ENCODE measurements around the gene TSSC4.
"Not testable (repeated sequence)": the region's sequence is repeated elsewhere in the genome, so short reads cannot be mapped to it uniquely, and the experiment has no call there.

TSSC4 gene

DNA sequence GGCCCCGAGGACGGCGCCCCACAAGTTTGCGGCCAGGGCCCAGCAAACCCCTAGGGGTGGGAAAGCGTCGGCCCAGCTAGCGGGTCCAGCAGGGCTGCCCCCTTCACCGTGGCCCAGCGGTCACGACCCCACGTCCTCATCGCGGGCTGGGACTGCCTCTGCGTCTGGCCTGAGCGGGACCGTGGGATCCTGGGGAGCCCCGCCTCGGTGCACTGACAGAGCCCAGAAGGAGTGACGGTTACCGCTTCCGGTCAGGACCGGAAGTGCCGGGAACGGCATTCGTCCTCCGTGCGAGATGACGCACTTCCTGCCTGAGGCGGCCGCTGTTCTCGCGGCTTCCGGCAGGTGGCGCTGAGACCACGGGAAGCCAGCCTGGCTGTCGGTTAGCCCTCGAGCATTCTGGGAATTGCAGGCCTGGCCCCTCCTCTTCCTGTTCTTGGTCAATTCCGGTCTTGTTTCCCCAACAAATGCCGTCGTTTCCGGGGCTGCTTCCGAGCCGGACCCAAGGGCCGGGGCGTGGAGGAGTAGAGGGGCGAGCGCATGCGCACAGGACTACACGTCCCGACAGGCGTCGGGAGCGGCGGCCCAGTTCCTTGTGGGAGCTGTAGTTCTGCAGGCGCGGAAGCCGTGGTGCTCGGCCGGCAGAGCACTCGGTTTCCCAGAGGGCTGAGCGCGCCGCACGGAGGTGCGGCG, at the start of gene TSSC4:
Gene TSSC4, plus strand, starts transcription at position 682 of the 693 bp plus-strand sequence. CDS start 1,884 bp downstream, outside the sequence.
- peak within 1 kb of the TSS; percentile 40 for H2AFZ ChIP-seq (ENCODE audit: low read length, unreplicated experiment)
- H3K4me3 ChIP-seq (ENCODE audit: low read depth, low read length) = peak within 1 kb of the TSS; percentile 98
- peaks cover 19% of the 10 kb centered on the region for H3K4me1 ChIP-seq (ENCODE audit: control insufficient read depth, insufficient read depth, low read length, unreplicated experiment)
- H3K79me2 ChIP-seq (ENCODE audit: control insufficient read depth, insufficient read depth, low read length, unreplicated experiment) = peaks cover 20% of the 10 kb centered on the region
- no peaks in the 10 kb centered on the region for H3K27me3 ChIP-seq (ENCODE audit: insufficient read depth, low read length)
- H3K27ac ChIP-seq (ENCODE audit: low read depth, low read length) = peak within 1 kb of the TSS; percentile 94
- H3K36me3 ChIP-seq (ENCODE audit: insufficient read depth, low read length) = 0 out of 2 replicates have a peak, but pooled peaks cover 5% of the 10 kb centered on the region

DNA sequence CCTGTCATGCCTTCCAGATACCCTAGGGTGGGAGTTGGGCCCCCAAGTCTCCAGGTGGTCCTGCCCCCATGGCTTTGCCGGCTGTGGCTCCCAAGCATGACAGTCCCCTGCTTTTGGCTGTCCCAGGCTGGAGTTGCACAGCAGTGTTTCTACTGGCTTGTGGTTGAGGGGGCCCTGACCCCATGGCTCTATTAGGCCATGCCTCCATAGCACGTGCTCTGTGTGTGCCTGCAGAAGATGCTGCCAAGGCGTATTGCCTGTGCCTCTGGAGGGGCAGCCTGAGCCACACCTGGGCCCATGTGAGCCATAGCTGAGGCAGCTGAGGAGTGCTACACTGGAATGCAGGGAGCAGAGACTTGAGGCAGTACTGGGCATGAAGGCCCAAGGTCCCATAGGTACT, 48.8 kb upstream of the TSSC4 start:
- H3K27me3 ChIP-seq (ENCODE audit: insufficient read depth, low read length) = peaks cover 23% of the 10 kb centered on the region; the same call in 1 of the 2 replicates
- H3K36me3 ChIP-seq (ENCODE audit: insufficient read depth, low read length) = no peaks in the 10 kb centered on the region
- H3K27ac ChIP-seq (ENCODE audit: low read depth, low read length) = no peak overlapping the region

DNA sequence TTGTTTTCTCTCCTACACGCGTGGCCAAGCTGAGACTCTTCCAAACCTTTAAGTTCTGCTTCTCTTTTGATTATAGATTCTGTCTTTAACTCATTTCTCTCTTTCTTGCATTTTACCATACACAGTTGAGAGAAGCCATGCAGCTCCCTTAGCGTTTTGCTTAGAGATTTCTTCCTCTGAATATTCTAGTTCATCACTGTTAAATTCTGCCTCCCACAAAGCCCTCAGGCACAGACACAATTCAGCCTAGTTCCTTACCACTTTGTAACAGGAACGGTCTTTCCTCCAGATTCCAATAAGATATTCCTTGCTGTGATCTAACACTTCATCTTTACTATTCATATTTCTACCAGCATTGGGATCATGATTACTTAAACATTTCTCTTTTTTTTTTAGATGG, 48.1 kb upstream of the TSSC4 start:
- no peak overlapping the region for H2AFZ ChIP-seq (ENCODE audit: low read length, unreplicated experiment)
- H3K4me1 ChIP-seq (ENCODE audit: control insufficient read depth, insufficient read depth, low read length, unreplicated experiment) = peaks cover 10% of the 10 kb centered on the region
- no peak overlapping the region for H3K4me3 ChIP-seq (ENCODE audit: low read depth, low read length)
- H3K27ac ChIP-seq (ENCODE audit: low read depth, low read length) = no peak overlapping the region
- H3K27me3 ChIP-seq (ENCODE audit: insufficient read depth, low read length) = peaks cover 23% of the 10 kb centered on the region; the same call in 1 of the 2 replicates
- no peaks in the 10 kb centered on the region for H3K36me3 ChIP-seq (ENCODE audit: insufficient read depth, low read length)
- H3K79me2 ChIP-seq (ENCODE audit: control insufficient read depth, insufficient read depth, low read length, unreplicated experiment) = no peaks in the 10 kb centered on the region

More for the DNA sequence above, 48.8 kb upstream of the TSSC4 start:
- no peak overlapping the region for H2AFZ ChIP-seq (ENCODE audit: low read length, unreplicated experiment)
- H3K79me2 ChIP-seq (ENCODE audit: control insufficient read depth, insufficient read depth, low read length, unreplicated experiment) = no peaks in the 10 kb centered on the region
- H3K4me3 ChIP-seq (ENCODE audit: low read depth, low read length) = no peak overlapping the region
- peaks cover 10% of the 10 kb centered on the region for H3K4me1 ChIP-seq (ENCODE audit: control insufficient read depth, insufficient read depth, low read length, unreplicated experiment)

DNA sequence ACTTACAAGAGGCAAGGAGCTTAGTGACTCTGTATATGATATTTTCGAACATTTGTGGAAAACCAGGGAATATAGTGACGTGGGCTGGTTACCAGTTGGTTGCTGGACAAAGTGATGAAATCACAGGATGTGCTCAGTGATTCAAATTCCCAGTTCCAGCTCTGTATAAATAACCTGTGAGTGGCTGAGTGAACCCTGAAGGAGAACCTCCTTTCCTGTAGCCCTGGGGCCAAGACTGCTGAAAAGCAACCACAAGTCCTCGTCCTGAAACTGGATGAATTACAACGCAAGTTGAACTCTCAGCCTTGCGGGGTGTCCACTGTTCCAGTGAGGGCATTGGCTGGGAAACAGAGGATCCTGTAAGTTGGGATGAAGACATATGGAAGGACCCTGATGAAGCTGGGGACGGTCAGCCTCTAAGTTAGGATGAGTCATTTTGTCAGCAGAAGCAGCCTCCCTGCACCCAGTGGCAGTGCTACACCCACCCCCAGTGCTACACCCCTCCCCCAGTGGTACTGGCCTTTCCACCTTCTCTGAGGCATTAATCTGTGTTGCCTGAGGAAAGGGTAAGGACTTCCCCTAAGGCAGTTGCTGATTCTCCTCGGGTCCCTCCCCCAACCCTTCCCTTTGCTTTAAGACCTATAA, 45.4 kb upstream of the TSSC4 start:
- no peaks in the 10 kb centered on the region for H3K36me3 ChIP-seq (ENCODE audit: insufficient read depth, low read length)
- no peak overlapping the region for H2AFZ ChIP-seq (ENCODE audit: low read length, unreplicated experiment)
- no peak overlapping the region for H3K27ac ChIP-seq (ENCODE audit: low read depth, low read length)

DNA sequence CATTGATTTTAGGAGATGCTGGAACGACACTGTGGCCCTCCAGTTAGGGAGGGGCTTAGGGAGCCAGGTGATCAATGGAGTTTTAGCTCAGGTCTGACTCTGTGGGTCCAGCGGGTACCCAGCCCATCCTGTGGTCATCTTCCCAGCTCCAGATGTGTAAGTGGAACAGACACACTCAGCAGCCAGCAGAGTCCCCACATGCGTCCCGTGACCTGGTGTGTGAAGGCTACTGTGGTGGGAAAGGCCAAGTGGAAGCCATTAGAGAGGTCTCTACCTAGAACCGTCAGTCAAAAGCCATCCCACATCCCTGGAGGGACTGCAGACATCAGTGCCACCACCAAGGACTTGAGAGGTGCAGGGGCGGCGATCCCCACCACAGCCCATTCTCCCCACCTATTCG, 43.3 kb upstream of the TSSC4 start:
- H3K27me3 ChIP-seq (ENCODE audit: insufficient read depth, low read length) = 0 out of 2 replicates have a peak, but pooled peaks cover 4% of the 10 kb centered on the region
- no peak overlapping the region for H3K27ac ChIP-seq (ENCODE audit: low read depth, low read length)
- no peak overlapping the region for H3K4me3 ChIP-seq (ENCODE audit: low read depth, low read length)
- peaks cover 10% of the 10 kb centered on the region for H3K4me1 ChIP-seq (ENCODE audit: control insufficient read depth, insufficient read depth, low read length, unreplicated experiment)
- no peaks in the 10 kb centered on the region for H3K36me3 ChIP-seq (ENCODE audit: insufficient read depth, low read length)
- H2AFZ ChIP-seq (ENCODE audit: low read length, unreplicated experiment) = no peak overlapping the region
- H3K79me2 ChIP-seq (ENCODE audit: control insufficient read depth, insufficient read depth, low read length, unreplicated experiment) = no peaks in the 10 kb centered on the region

More for the DNA sequence above, 45.4 kb upstream of the TSSC4 start:
- peaks cover 10% of the 10 kb centered on the region for H3K4me1 ChIP-seq (ENCODE audit: control insufficient read depth, insufficient read depth, low read length, unreplicated experiment)
- H3K79me2 ChIP-seq (ENCODE audit: control insufficient read depth, insufficient read depth, low read length, unreplicated experiment) = no peaks in the 10 kb centered on the region
- H3K27me3 ChIP-seq (ENCODE audit: insufficient read depth, low read length) = peaks cover 22% of the 10 kb centered on the region; the same call in 1 of the 2 replicates
- no peak overlapping the region for H3K4me3 ChIP-seq (ENCODE audit: low read depth, low read length)

DNA sequence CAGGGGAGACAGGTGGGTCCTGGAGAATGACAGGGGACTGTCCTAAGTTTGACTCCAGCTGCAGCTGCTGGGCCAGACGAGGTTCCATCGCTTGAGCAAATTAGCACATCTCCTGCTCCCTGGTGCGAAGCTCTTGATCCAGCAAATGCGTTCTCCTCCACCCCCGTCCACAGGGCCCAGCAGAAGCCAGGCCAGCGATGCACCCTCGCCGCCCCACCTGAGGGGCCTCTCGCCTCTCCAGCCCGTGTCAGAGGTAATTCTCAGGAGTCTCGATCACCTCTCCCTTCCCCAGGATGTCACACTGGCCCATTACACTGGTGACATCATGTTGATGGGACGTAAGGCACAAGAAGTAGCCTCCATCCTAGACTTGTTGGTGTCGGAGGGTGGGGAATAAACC, 42.9 kb upstream of the TSSC4 start:
- not testable (repeated sequence) for H3K4me3 ChIP-seq (ENCODE audit: low read depth, low read length); H3K79me2 ChIP-seq (ENCODE audit: control insufficient read depth, insufficient read depth, low read length, unreplicated experiment); H2AFZ ChIP-seq (ENCODE audit: low read length, unreplicated experiment); H3K27me3 ChIP-seq (ENCODE audit: insufficient read depth, low read length); H3K36me3 ChIP-seq (ENCODE audit: insufficient read depth, low read length); H3K27ac ChIP-seq (ENCODE audit: low read depth, low read length)
- peaks cover 10% of the 10 kb centered on the region for H3K4me1 ChIP-seq (ENCODE audit: control insufficient read depth, insufficient read depth, low read length, unreplicated experiment)

DNA sequence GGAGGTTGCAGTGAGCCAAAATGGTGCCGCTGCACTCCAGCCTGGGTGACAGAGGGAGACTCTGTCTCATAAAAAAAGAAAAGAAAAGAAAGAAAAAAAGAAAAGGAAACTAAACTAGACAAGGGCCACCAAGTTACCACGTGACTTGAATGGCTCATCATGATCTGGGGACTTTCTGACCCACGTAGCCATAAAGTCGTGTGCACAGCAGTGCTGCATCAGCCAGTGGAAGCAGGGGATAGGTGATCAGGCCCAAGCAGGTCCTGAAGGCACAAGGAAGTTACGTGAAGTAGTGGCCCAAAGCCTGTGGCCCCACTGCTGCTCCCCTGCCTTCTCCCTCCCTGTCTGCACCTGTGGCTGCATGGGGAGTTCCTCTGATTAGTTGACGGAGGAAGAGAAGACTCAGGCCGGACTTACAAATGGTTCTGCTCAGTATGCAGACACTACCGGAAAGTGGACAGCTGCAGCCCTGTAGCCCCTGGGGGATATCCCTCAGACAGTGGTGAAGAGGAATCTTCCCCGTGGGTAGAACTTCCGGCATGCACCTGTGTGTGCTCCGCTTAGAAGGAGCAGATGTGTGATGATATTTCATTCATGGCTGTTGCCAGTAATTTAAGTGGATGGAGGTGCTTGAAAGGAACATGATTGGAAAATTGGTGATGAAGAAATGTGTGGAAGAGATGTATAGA, 41.7 kb upstream of the TSSC4 start:
- Histone ChIP-seq H2AFZ (ENCODE audit: low read length, unreplicated experiment) (no peak overlapping the region), H3K79me2 (ENCODE audit: control insufficient read depth, insufficient read depth, low read length, unreplicated experiment) (no peaks in the 10 kb centered on the region), H3K27me3 (ENCODE audit: insufficient read depth, low read length) (no peaks in the 10 kb centered on the region), H3K27ac (ENCODE audit: low read depth, low read length) (no peak overlapping the region), H3K4me3 (ENCODE audit: low read depth, low read length) (no peak overlapping the region), H3K4me1 (ENCODE audit: control insufficient read depth, insufficient read depth, low read length, unreplicated experiment) (peaks cover 10% of the 10 kb centered on the region), H3K36me3 (ENCODE audit: insufficient read depth, low read length) (no peaks in the 10 kb centered on the region)

DNA sequence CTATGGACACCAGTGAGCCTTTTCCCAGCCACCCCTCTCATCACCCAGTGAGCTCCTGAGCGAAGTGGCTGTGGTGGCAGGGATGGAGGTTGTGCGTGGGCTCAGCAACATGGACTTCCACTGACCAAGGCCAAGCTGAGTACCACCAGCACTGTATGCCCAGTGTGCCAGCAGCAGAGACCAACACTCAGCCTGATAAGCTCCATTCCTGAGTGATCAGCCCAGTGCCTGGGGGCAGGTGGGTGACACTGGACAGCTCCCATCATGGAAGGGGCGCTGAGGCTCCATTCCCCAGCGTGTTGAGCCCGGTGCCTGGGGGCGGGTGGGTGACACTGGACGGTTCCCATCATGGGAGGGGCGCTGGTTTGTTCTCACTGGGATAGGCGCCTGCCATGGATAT, 41.0 kb upstream of the TSSC4 start:
- no peak overlapping the region for H2AFZ ChIP-seq (ENCODE audit: low read length, unreplicated experiment)
- H3K27me3 ChIP-seq (ENCODE audit: insufficient read depth, low read length) = no peaks in the 10 kb centered on the region
- no peaks in the 10 kb centered on the region for H3K36me3 ChIP-seq (ENCODE audit: insufficient read depth, low read length)
- H3K27ac ChIP-seq (ENCODE audit: low read depth, low read length) = no peak overlapping the region
- no peaks in the 10 kb centered on the region for H3K79me2 ChIP-seq (ENCODE audit: control insufficient read depth, insufficient read depth, low read length, unreplicated experiment)
- no peak overlapping the region for H3K4me3 ChIP-seq (ENCODE audit: low read depth, low read length)
- H3K4me1 ChIP-seq (ENCODE audit: control insufficient read depth, insufficient read depth, low read length, unreplicated experiment) = peaks cover 10% of the 10 kb centered on the region

DNA sequence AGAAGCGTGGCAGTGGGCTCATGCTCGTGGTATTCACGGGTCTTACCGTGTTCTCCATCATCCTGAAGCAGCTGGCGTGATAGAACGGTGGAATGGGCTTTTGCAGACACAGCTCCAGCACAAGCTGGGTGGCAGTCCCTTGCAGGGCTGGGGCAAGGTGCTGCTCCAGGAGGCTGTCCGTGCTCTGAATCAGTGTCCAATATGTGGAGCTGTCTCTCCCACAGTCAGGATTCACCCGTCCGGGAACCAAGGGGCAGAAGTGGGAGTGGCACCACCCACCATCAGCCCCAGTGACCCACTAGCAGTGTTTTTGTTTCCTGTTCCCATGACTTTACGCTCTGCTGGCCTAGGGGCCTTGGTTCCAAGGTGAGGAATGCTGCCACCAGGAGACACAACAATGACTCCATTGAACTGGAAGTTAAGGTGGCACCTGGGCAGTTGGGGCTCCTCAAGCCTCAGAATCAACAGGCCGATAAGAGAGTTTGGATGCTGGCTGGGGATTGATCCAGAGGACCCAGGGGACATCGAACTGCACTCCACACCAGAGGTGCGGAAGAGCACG, 40.4 kb upstream of the TSSC4 start:
- Histone ChIP-seq H3K4me3 (ENCODE audit: low read depth, low read length) (no peak overlapping the region), H3K36me3 (ENCODE audit: insufficient read depth, low read length) (no peaks in the 10 kb centered on the region), H3K79me2 (ENCODE audit: control insufficient read depth, insufficient read depth, low read length, unreplicated experiment) (no peaks in the 10 kb centered on the region), H3K4me1 (ENCODE audit: control insufficient read depth, insufficient read depth, low read length, unreplicated experiment) (peaks cover 6% of the 10 kb centered on the region), H3K27ac (ENCODE audit: low read depth, low read length) (no peak overlapping the region), H3K27me3 (ENCODE audit: insufficient read depth, low read length) (no peaks in the 10 kb centered on the region), H2AFZ (ENCODE audit: low read length, unreplicated experiment) (no peak overlapping the region)

DNA sequence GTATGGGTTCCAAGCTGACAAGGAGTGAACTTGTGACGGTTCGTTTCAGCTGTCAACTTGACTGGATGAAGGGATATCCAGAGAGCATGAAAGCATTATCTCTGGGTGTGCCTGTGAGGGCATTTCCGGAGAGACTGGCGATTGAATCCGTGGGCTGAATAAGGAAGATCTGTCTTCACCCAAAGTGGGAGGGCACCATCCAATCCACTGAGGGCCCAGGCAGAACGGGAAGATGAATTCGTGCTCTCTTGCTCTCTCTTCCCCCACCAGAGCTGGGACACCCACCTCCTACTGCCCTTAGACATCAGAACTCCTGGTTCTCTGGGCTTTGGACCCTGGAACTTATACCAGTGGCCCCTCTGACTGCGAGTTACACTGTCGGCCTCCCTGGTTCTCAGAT, 39.0 kb upstream of the TSSC4 start:
- no peak overlapping the region for H3K4me3 ChIP-seq (ENCODE audit: low read depth, low read length)
- no peaks in the 10 kb centered on the region for H3K4me1 ChIP-seq (ENCODE audit: control insufficient read depth, insufficient read depth, low read length, unreplicated experiment)
- H3K79me2 ChIP-seq (ENCODE audit: control insufficient read depth, insufficient read depth, low read length, unreplicated experiment) = no peaks in the 10 kb centered on the region
- H3K27me3 ChIP-seq (ENCODE audit: insufficient read depth, low read length) = no peaks in the 10 kb centered on the region
- H2AFZ ChIP-seq (ENCODE audit: low read length, unreplicated experiment) = no peak overlapping the region
- no peaks in the 10 kb centered on the region for H3K36me3 ChIP-seq (ENCODE audit: insufficient read depth, low read length)
- H3K27ac ChIP-seq (ENCODE audit: low read depth, low read length) = no peak overlapping the region

All from ACC112 (cell line).